Cardiac fibroblast (primary cell): ENCODE data around the gene EIF4G3.

Source experiments
- DNase-seq, 2 donors: peaks; one replicate each; pipeline versions ENCODE4 v3.0.0 to v3.0.0-alpha.2; 2010; ENCODE audit warnings: low read depth in 2 of 2
- H3K4me3 ChIP-seq, 2 donors: replicated peaks in 1 of 2; 1 replicate in 1 of 2; 2 replicates in 1 of 2; pipeline ENCODE4 v1.5.1; 2011; ENCODE audit warnings: low read depth in 2 of 2, low read length in 2 of 2, mild to moderate bottlenecking in 2 of 2, moderate library complexity in 1 of 2
- CTCF ChIP-seq: IDR thresholded peaks from one replicate; pipeline ENCODE4 v1.5.1; 2011; ENCODE audit warnings: low read depth, mild to moderate bottlenecking, low read length, inconsistent platforms

Gene EIF4G3

GRCh38 chr1:20830378-20830777 lies 346.3 kb downstream of the EIF4G3 start:
- no peak overlapping the region for H3K4me3 ChIP-seq
- no peak for DNase-seq
- no peak for TF ChIP-seq CTCF

GRCh38 chr1:20829946-20830345 lies 346.8 kb downstream of the EIF4G3 start:
- H3K4me3 ChIP-seq: no peak overlapping the region
- no peak for DNase-seq
- no peak for TF ChIP-seq CTCF

GRCh38 chr1:20829531-20829930 lies 347.2 kb downstream of the EIF4G3 start:
- H3K4me3 ChIP-seq: no peak overlapping the region
- TF ChIP-seq CTCF: no peak
- no peak for DNase-seq

GRCh38 chr1:20823845-20824244 lies 352.9 kb downstream of the EIF4G3 start:
- DNase-seq: no peak
- no peak overlapping the region for H3K4me3 ChIP-seq
- no peak for TF ChIP-seq CTCF

GRCh38 chr1:20821466-20821865 lies 355.2 kb downstream of the EIF4G3 start:
- DNase-seq: no peak
- no peak for TF ChIP-seq CTCF
- no peak overlapping the region for H3K4me3 ChIP-seq

GRCh38 chr1:20819818-20820217 lies 356.9 kb downstream of the EIF4G3 start:
- no peak for DNase-seq
- TF ChIP-seq CTCF: no peak
- no peak overlapping the region for H3K4me3 ChIP-seq

GRCh38 chr1:20814534-20814871 lies 362.2 kb downstream of the EIF4G3 start:
- no peak for TF ChIP-seq CTCF
- no peak for DNase-seq
- H3K4me3 ChIP-seq: no peak overlapping the region
